PFSK-1 (cell line): ENCODE measurements around the gene CTNND2.

ENCODE experiments used
- FOXP2 ChIP-seq: optimal IDR thresholded peaks from 2 replicates; pipeline ENCODE3; 2011; ENCODE audit warnings: borderline replicate concordance, control low read depth, inconsistent platforms; ENCODE audit not compliant: insufficient read depth; ENCODE audit errors: extremely low read length, extremely low read depth
- POLR2AphosphoS5 ChIP-seq: IDR thresholded peaks from 2 replicates; pipeline ENCODE4 v1.6.1; 2012; ENCODE audit warnings: low read depth, mild to moderate bottlenecking, control low read depth, low read length, moderate library complexity
- SIN3A ChIP-seq: IDR thresholded peaks from 2 replicates; pipeline ENCODE4 v1.6.1; 2012; ENCODE audit warnings: mild to moderate bottlenecking, low read length, moderate library complexity, borderline replicate concordance; ENCODE audit not compliant: insufficient read depth
- TAF1 ChIP-seq: IDR thresholded peaks from 2 replicates; pipeline ENCODE4 v1.6.1; 2012; ENCODE audit warnings: low read length, control low read depth, borderline replicate concordance; ENCODE audit not compliant: insufficient read depth
- TF ChIP-seq, protein P1 (sequence below), 2 experiments: IDR thresholded peaks; 2 replicates each; pipeline versions ENCODE4 v1.6.1 to v1.8.0; 2011 to 2012; ENCODE audit warnings: low read depth in 2 of 2, low read length in 2 of 2, control low read depth in 1 of 2, inconsistent platforms in 1 of 2, mild to moderate bottlenecking in 1 of 2, moderate library complexity in 1 of 2; ENCODE audit not compliant: insufficient read depth in 1 of 2

CTNND2 gene

DNA sequence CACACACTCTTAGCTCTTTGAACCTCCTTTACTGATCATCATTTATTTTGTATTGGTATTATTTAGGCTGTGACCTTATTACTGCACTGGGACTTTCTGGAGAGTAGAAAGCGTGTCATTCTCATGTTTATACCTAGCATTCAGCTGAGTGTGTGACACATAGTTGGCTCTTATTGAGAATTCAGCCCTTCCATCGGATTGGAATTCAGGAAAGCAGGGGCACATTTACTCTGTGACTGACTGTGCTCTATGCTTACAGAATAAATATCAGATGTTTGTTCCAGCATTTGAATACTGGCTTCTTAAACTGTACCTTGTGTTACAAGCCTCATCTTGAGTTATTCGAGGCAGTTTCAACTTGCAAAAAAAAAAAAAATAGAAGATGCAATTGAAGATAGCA, 782.4 kb downstream of the CTNND2 start:
- TF ChIP-seq, protein P1, sequence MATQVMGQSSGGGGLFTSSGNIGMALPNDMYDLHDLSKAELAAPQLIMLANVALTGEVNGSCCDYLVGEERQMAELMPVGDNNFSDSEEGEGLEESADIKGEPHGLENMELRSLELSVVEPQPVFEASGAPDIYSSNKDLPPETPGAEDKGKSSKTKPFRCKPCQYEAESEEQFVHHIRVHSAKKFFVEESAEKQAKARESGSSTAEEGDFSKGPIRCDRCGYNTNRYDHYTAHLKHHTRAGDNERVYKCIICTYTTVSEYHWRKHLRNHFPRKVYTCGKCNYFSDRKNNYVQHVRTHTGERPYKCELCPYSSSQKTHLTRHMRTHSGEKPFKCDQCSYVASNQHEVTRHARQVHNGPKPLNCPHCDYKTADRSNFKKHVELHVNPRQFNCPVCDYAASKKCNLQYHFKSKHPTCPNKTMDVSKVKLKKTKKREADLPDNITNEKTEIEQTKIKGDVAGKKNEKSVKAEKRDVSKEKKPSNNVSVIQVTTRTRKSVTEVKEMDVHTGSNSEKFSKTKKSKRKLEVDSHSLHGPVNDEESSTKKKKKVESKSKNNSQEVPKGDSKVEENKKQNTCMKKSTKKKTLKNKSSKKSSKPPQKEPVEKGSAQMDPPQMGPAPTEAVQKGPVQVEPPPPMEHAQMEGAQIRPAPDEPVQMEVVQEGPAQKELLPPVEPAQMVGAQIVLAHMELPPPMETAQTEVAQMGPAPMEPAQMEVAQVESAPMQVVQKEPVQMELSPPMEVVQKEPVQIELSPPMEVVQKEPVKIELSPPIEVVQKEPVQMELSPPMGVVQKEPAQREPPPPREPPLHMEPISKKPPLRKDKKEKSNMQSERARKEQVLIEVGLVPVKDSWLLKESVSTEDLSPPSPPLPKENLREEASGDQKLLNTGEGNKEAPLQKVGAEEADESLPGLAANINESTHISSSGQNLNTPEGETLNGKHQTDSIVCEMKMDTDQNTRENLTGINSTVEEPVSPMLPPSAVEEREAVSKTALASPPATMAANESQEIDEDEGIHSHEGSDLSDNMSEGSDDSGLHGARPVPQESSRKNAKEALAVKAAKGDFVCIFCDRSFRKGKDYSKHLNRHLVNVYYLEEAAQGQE (IDR thresholded peaks at IDR 0.05; ENCODE audit: insufficient read depth in 1 of 2, low read depth in 2 of 2, low read length in 2 of 2), result no peak
- TF ChIP-seq FOXP2 (no peak), SIN3A (no peak), POLR2AphosphoS5 (no peak), TAF1 (no peak)

DNA sequence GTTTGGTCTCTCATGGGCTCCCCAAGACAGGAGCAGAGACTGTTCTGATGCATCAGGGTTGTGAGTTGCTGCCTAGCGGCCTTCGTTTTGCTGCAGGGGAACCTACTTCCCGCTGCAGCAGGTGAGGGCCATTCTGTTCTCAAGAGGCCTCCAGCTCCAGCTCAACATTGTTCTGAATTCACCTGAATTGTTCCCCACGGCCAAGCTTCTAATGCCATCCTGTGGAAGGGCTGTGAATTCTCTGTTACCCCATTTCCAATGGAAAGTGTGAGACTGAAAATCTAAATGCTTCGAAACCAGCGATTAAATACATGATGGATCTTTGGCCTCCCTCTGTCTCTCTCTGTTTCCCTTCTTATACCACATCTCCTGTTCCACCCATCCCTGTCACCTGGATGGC, 794.1 kb downstream of the CTNND2 start:
- TF ChIP-seq SIN3A, result no peak
- TF ChIP-seq TAF1, result no peak
- TF ChIP-seq POLR2AphosphoS5, result no peak
- TF ChIP-seq, protein P1 (IDR thresholded peaks at IDR 0.05; ENCODE audit: insufficient read depth in 1 of 2, low read depth in 2 of 2, low read length in 2 of 2), result no peak
- no peak for TF ChIP-seq FOXP2

DNA sequence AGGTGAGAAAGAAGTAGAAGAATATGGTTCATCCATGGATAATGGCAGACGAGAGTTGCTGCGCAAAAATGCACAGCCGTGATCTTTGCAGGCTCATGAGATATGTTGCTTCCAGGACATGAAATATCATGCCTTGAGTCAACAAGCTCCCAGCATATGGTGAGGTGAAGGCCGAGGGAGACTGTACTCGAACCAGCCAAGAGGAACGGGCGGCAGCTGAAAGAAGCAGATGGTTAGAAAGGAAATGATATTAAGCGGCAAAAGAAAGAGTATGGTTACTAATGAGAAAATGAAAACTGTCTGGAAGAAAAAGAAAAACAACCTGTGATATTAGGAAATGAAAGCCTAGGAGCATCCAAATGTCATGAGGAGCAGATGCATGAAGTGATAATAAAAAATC, 798.5 kb downstream of the CTNND2 start:
- no peak for TF ChIP-seq TAF1
- no peak for TF ChIP-seq POLR2AphosphoS5
- TF ChIP-seq SIN3A, result no peak
- TF ChIP-seq, protein P1 (IDR thresholded peaks at IDR 0.05; ENCODE audit: insufficient read depth in 1 of 2, low read depth in 2 of 2, low read length in 2 of 2), result no peak
- no peak for TF ChIP-seq FOXP2

DNA sequence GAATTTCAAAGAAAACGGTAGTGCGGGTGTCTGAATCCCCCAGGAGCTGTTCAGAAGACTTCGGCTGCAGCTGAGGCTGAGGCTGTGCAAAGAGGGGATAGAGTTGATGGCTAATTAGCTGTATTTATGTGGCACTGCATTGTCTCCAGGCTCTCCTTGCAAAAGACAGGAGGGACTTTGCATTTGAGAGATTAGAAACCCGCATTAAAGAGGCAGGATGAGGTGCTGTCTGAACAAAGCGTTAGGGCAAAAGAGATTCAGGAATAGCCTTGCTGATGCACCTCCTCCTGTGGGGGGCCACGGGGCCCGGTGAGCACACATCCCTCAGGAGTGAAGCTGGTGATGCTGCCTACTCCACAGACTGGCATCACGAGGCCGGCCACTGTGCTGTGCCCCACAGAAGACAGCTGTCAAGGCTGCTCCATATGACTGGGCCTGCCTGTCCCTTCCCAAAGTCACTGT, 799.6 kb downstream of the CTNND2 start:
- TF ChIP-seq TAF1 (no peak), SIN3A (no peak), FOXP2 (no peak), POLR2AphosphoS5 (no peak)
- TF ChIP-seq, protein P1 (IDR thresholded peaks at IDR 0.05; ENCODE audit: insufficient read depth in 1 of 2, low read depth in 2 of 2, low read length in 2 of 2), result no peak

DNA sequence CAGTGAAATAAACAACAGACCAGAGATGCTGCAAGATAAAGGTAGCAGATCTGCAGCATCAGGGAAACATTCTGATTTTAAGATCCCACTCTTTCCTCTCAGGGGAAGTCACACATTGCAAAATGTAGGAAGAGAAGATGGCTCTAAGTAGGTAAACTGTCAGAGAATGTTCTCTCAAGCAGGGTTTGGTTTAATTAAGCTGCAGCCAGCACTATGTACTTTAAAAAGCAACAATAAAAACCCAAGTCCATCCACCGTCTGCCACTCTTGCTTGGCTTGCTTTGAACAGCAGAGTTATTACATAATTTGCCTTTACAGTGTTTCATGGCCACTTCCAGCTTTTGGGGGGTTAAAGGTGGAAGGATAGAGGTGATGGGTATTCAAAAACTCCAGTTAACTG, 800.0 kb downstream of the CTNND2 start:
- TF ChIP-seq TAF1 (no peak), SIN3A (no peak), POLR2AphosphoS5 (no peak), FOXP2 (no peak)
- TF ChIP-seq, protein P1 (IDR thresholded peaks at IDR 0.05; ENCODE audit: insufficient read depth in 1 of 2, low read depth in 2 of 2, low read length in 2 of 2), result no peak
